CD4-positive, CD25-positive, alpha-beta regulatory T cell (primary cell): ENCODE measurements around the gene VWA1. TPM values are rescaled to one million over a fixed set of nuclear protein-coding genes. Genes with fewer than 3 reads are reported as not detected.
A peak's percentile ranks its signal among the peaks of the same experiment; 100 is the strongest.
"Not testable (repeated sequence)": the region's sequence is repeated elsewhere in the genome, so short reads cannot be mapped to it uniquely, and the experiment has no call there.

ENCODE experiments used
- ATAC-seq, 2 donors: fragments of 150-1000 bp; cut with Tn5 transposase; one replicate each; pipeline ENCODE4 v1.10.0; 2021; ENCODE audit warnings: low read depth in 2 of 2, moderate number of reproducible peaks in 2 of 2, moderate library complexity in 1 of 2
- DNase-seq, 3 donors: peaks; one replicate each; pipeline versions ENCODE4 v3.0.0 to v3.0.0-alpha.2; 2012 to 2022; ENCODE audit warnings: mixed read lengths in 1 of 3
- H3K27ac ChIP-seq: one replicate; pipeline ENCODE4 v1.7.0; 2013; ENCODE audit warnings: mild to moderate bottlenecking, low read length; ENCODE audit not compliant: insufficient read depth, poor library complexity, severe bottlenecking
- H3K27me3 ChIP-seq: one replicate; pipeline ENCODE4 v1.7.0; 2013; ENCODE audit warnings: low read length; ENCODE audit not compliant: control insufficient read depth, insufficient read depth
- H3K36me3 ChIP-seq: one replicate; pipeline ENCODE4 v1.7.0; 2013; ENCODE audit warnings: mild to moderate bottlenecking, low read length, moderate library complexity; ENCODE audit not compliant: control insufficient read depth, insufficient read depth
- H3K4me1 ChIP-seq: 2 replicates; pipeline ENCODE4 v1.7.0; 2013; ENCODE audit warnings: mild to moderate bottlenecking, low read length; ENCODE audit not compliant: insufficient read depth, control insufficient read depth, poor library complexity, severe bottlenecking
- H3K4me3 ChIP-seq: one replicate; pipeline ENCODE4 v1.7.0; 2013; ENCODE audit warnings: low read depth, mild to moderate bottlenecking, low read length, moderate library complexity
- H3K9me3 ChIP-seq, 2 experiments: 1 replicate in 1 of 2; 2 replicates in 1 of 2; pipeline ENCODE4 v1.7.0; 2013; ENCODE audit warnings: low read length in 2 of 2, mild to moderate bottlenecking in 1 of 2, moderate library complexity in 1 of 2; ENCODE audit not compliant: control insufficient read depth in 2 of 2
- H3K27ac Mint-ChIP-seq, 3 donors: one replicate each; pipeline ENCODE4 v1.8.0; 2020 to 2022; ENCODE audit warnings: mild to moderate bottlenecking in 3 of 3, mixed read lengths in 3 of 3, moderate library complexity in 2 of 3
- H3K27me3 Mint-ChIP-seq: one replicate; pipeline ENCODE4 v1.8.0; 2022; ENCODE audit warnings: mild to moderate bottlenecking, mixed read lengths
- H3K36me3 Mint-ChIP-seq: one replicate; pipeline ENCODE4 v1.8.0; 2020; ENCODE audit warnings: mixed read lengths
- H3K4me1 Mint-ChIP-seq, 4 donors: one replicate each; pipeline ENCODE4 v1.8.0; 2020 to 2022; ENCODE audit warnings: mixed read lengths in 4 of 4, mild to moderate bottlenecking in 1 of 4
- H3K4me3 Mint-ChIP-seq, 4 donors: one replicate each; pipeline ENCODE4 v1.8.0; 2020 to 2022; ENCODE audit warnings: mild to moderate bottlenecking in 4 of 4, mixed read lengths in 4 of 4, moderate library complexity in 3 of 4
- H3K9me3 Mint-ChIP-seq, 7 donors: one replicate each; pipeline ENCODE4 v1.8.0; 2020 to 2022; ENCODE audit warnings: mixed read lengths in 7 of 7, mild to moderate bottlenecking in 3 of 7, moderate library complexity in 2 of 7
- polyA plus RNA-seq, 4 donors: library from polyadenylated mRNA; unstranded; fragments of 300-500 nt; fragmentation: Illumina TruSeq; gene quantifications; one replicate each; pipeline ENCODE4 v1.2.3, GENCODE V29; 2021
- total RNA-seq: library from RNA; stranded (reverse); gene quantifications from one replicate; pipeline ENCODE4 v1.2.3, GENCODE V29; 2022

VWA1 gene
- total and polyA plus RNA-seq, 5 donors from 2014 or later = not detected

- H3K9me3 Mint-ChIP-seq = no peaks in the 10 kb centered on the region
- H3K36me3 Mint-ChIP-seq = peaks cover 6% of the 10 kb centered on the region
- no peak overlapping the region for H3K4me3 Mint-ChIP-seq
- no peaks in the 10 kb centered on the region for H3K4me1 ChIP-seq
- H3K27ac Mint-ChIP-seq = peak overlapping the region in 1 of 3 donors; percentile 15
- H3K27me3 ChIP-seq = no peaks in the 10 kb centered on the region
- H3K27me3 Mint-ChIP-seq = no peaks in the 10 kb centered on the region
- no peak overlapping the region for H3K27ac ChIP-seq
- H3K9me3 ChIP-seq = no peaks in the 10 kb centered on the region
- H3K4me3 ChIP-seq = no peak overlapping the region
- ATAC-seq = no peak
- H3K4me1 Mint-ChIP-seq = peaks cover 0 to 3% (median under 1%) of the 10 kb centered on the region in 4 donors
- DNase-seq = no peak
- peaks cover 22% of the 10 kb centered on the region for H3K36me3 ChIP-seq
These were observed 48.2 kb downstream of the VWA1 start for GRCh38 chr1:1483714-1484113.

- peaks cover 22% of the 10 kb centered on the region for H3K36me3 ChIP-seq
- H3K27me3 ChIP-seq, H3K27me3 Mint-ChIP-seq, H3K27ac Mint-ChIP-seq, H3K4me1 Mint-ChIP-seq, H3K27ac ChIP-seq, H3K4me1 ChIP-seq, H3K4me3 Mint-ChIP-seq, DNase-seq, H3K4me3 ChIP-seq, ATAC-seq, H3K9me3 ChIP-seq, H3K36me3 Mint-ChIP-seq, H3K9me3 Mint-ChIP-seq: not testable (repeated sequence)
These were observed 49.7 kb downstream of the VWA1 start for GRCh38 chr1:1484976-1485750.

GRCh38 chr1:1485755-1486317 lies 50.3 kb downstream of the VWA1 start:
- H3K4me1 Mint-ChIP-seq, H3K36me3 Mint-ChIP-seq, H3K27me3 ChIP-seq, H3K4me1 ChIP-seq, H3K9me3 ChIP-seq, ATAC-seq, H3K9me3 Mint-ChIP-seq, H3K27me3 Mint-ChIP-seq, H3K4me3 ChIP-seq, H3K27ac ChIP-seq, DNase-seq, H3K27ac Mint-ChIP-seq, H3K4me3 Mint-ChIP-seq: not testable (repeated sequence)
- H3K36me3 ChIP-seq = peaks cover 23% of the 10 kb centered on the region

GRCh38 chr1:1487701-1488100 lies 52.2 kb downstream of the VWA1 start:
- peaks cover 31% of the 10 kb centered on the region for H3K36me3 ChIP-seq
- DNase-seq = no peak
- Mint-ChIP-seq H3K4me3 (no peak overlapping the region), H3K36me3 (peaks cover 7% of the 10 kb centered on the region), H3K9me3 (peaks cover 0 to 2% (median 0%) of the 10 kb centered on the region in 7 donors), H3K27me3 (no peaks in the 10 kb centered on the region), H3K4me1 (no peaks in the 10 kb centered on the region), H3K27ac (peak overlapping the region in 1 of 3 donors; percentile 60)
- ATAC-seq = no peak
- peaks cover 0 to 1% of the 10 kb centered on the region in 2 experiments for H3K9me3 ChIP-seq
- no peak overlapping the region for H3K4me3 ChIP-seq
- no peaks in the 10 kb centered on the region for H3K4me1 ChIP-seq
- no peaks in the 10 kb centered on the region for H3K27me3 ChIP-seq
- H3K27ac ChIP-seq = no peak overlapping the region

- H3K27me3 Mint-ChIP-seq = no peaks in the 10 kb centered on the region
- ATAC-seq (no peak), DNase-seq (no peak)
- H3K27ac Mint-ChIP-seq = no peak overlapping the region
- Histone ChIP-seq H3K4me3 (no peak overlapping the region), H3K4me1 (no peaks in the 10 kb centered on the region), H3K27ac (no peak overlapping the region), H3K27me3 (no peaks in the 10 kb centered on the region), H3K36me3 (peaks cover 32% of the 10 kb centered on the region), H3K9me3 (peaks cover 0 to 13% of the 10 kb centered on the region in 2 experiments)
- no peak overlapping the region for H3K4me3 Mint-ChIP-seq
- H3K4me1 Mint-ChIP-seq = no peaks in the 10 kb centered on the region
- peaks cover 17% of the 10 kb centered on the region for H3K36me3 Mint-ChIP-seq
- peaks cover 0 to 10% (median 6%) of the 10 kb centered on the region in 7 donors for H3K9me3 Mint-ChIP-seq
These were observed 53.7 kb downstream of the VWA1 start for GRCh38 chr1:1489231-1489630.

GRCh38 chr1:1489861-1490260 lies 54.4 kb downstream of the VWA1 start:
- Mint-ChIP-seq H3K4me1 (no peaks in the 10 kb centered on the region), H3K4me3 (no peak overlapping the region), H3K36me3 (peaks cover 17% of the 10 kb centered on the region), H3K27me3 (no peaks in the 10 kb centered on the region), H3K9me3 (peaks cover 0 to 10% (median 6%) of the 10 kb centered on the region in 7 donors), H3K27ac (no peak overlapping the region)
- H3K36me3 ChIP-seq = peaks cover 32% of the 10 kb centered on the region
- no peak overlapping the region for H3K4me3 ChIP-seq
- ATAC-seq = no peak
- H3K4me1 ChIP-seq = no peaks in the 10 kb centered on the region
- no peaks in the 10 kb centered on the region for H3K27me3 ChIP-seq
- peaks cover 0 to 13% of the 10 kb centered on the region in 2 experiments for H3K9me3 ChIP-seq
- no peak overlapping the region for H3K27ac ChIP-seq
- no peak for DNase-seq

- H3K36me3 Mint-ChIP-seq = peaks cover 17% of the 10 kb centered on the region
- peaks cover 0 to 10% (median 6%) of the 10 kb centered on the region in 7 donors for H3K9me3 Mint-ChIP-seq
- DNase-seq = no peak
- H3K36me3 ChIP-seq = peaks cover 32% of the 10 kb centered on the region
- H3K4me1 ChIP-seq = no peaks in the 10 kb centered on the region
- no peak overlapping the region for H3K27ac ChIP-seq
- no peak overlapping the region for H3K4me3 Mint-ChIP-seq
- H3K27ac Mint-ChIP-seq = no peak overlapping the region
- no peaks in the 10 kb centered on the region for H3K4me1 Mint-ChIP-seq
- no peak overlapping the region for H3K4me3 ChIP-seq
- no peaks in the 10 kb centered on the region for H3K27me3 Mint-ChIP-seq
- H3K9me3 ChIP-seq = peaks cover 0 to 13% of the 10 kb centered on the region in 2 experiments
- H3K27me3 ChIP-seq = no peaks in the 10 kb centered on the region
- ATAC-seq = no peak
These were observed 55.2 kb downstream of the VWA1 start for GRCh38 chr1:1490633-1491230.
